H1 (cell line): ENCODE results near the gene NTN4. TPM values are rescaled to one million over a fixed set of nuclear protein-coding genes. Genes with fewer than 3 reads are reported as not detected.

Experiments used
- CTCF ChIA-PET: fragments of 300-600 bp; sonication (Branson Sonifier 250); formaldehyde crosslinking; loops from one replicate; lab custom pipeline; 2021; ENCODE audit not compliant: partially characterized antibody; lab: Charles Lee
- POLR2A ChIA-PET: fragments of 300-600 bp; sonication (Branson Sonifier 250); formaldehyde crosslinking; loops from one replicate; lab custom pipeline; 2021; ENCODE audit warnings: inconsistent platforms; ENCODE audit not compliant: partially characterized antibody; lab: Charles Lee
- DNase-seq, 2 experiments: peaks; one replicate each; pipeline versions ENCODE4 v3.0.0 to v3.0.0-alpha.2; 2010 to 2022; ENCODE audit warnings: low spot score in 2 of 2, low read depth in 1 of 2, mixed read lengths in 1 of 2
- FAIRE-seq: peaks from 2 replicates; lab custom pipeline; 2011; peaks lifted over from hg19 to GRCh38; lab: Jason Lieb, UNC
- H2AFZ ChIP-seq: 2 replicates; pipeline ENCODE4 v1.8.1; 2012; ENCODE audit warnings: low read length, inconsistent platforms
- H2AK5ac ChIP-seq: 2 replicates; pipeline ENCODE4 v1.6.1; 2013; ENCODE audit warnings: low read depth, low read length
- H2BK120ac ChIP-seq: replicated peaks from 2 replicates; pipeline ENCODE3; 2013; ENCODE audit warnings: low read depth, low read length, inconsistent platforms
- H2BK12ac ChIP-seq: 2 replicates; pipeline ENCODE4 v1.6.1; 2013; ENCODE audit warnings: low read depth, low read length
- H2BK15ac ChIP-seq: 2 replicates; pipeline ENCODE4 v1.6.1; 2013; ENCODE audit warnings: low read length
- H2BK20ac ChIP-seq: 2 replicates; pipeline ENCODE4 v1.6.1; 2013; ENCODE audit warnings: low read length
- H2BK5ac ChIP-seq: 2 replicates; pipeline ENCODE4 v1.6.1; 2013; ENCODE audit warnings: low read depth, low read length
- H3K14ac ChIP-seq: 2 replicates; pipeline ENCODE4 v1.6.1; 2013; ENCODE audit warnings: inconsistent platforms; ENCODE audit not compliant: insufficient read length
- H3K18ac ChIP-seq: 2 replicates; pipeline ENCODE4 v1.6.1; 2013; ENCODE audit warnings: low read length; ENCODE audit errors: extremely low read depth
- H3K23ac ChIP-seq: 2 replicates; pipeline ENCODE4 v1.6.1; 2013; ENCODE audit warnings: inconsistent platforms; ENCODE audit not compliant: insufficient read length
- H3K23me2 ChIP-seq: 2 replicates; pipeline ENCODE4 v1.6.1; 2013; ENCODE audit warnings: low read depth, low read length
- H3K27ac ChIP-seq: 2 replicates; pipeline ENCODE4 v1.6.1; 2011; ENCODE audit warnings: low read depth, low read length, inconsistent platforms
- H3K27me3 ChIP-seq, 4 experiments: replicated peaks in 1 of 4; 1 replicate in 1 of 4; 2 replicates in 3 of 4; pipeline versions ENCODE4 v1.6.1 to v1.8.1; 2011 to 2013; ENCODE audit warnings: low read length in 3 of 4, mild to moderate bottlenecking in 3 of 4, inconsistent platforms in 2 of 4, mixed read lengths in 2 of 4, moderate library complexity in 1 of 4; ENCODE audit not compliant: control insufficient read depth in 3 of 4, insufficient read depth in 3 of 4; ENCODE audit errors: extremely low read depth in 1 of 4
- H3K36me3 ChIP-seq, 4 experiments: 2 replicates each; pipeline versions ENCODE4 v1.6.1 to v1.8.1; 2011 to 2013; ENCODE audit warnings: mild to moderate bottlenecking in 4 of 4, low read length in 3 of 4, moderate library complexity in 2 of 4, control low read depth in 1 of 4, inconsistent platforms in 1 of 4; ENCODE audit not compliant: insufficient read depth in 4 of 4, control insufficient read depth in 2 of 4
- H3K4ac ChIP-seq: replicated peaks from 2 replicates; pipeline ENCODE3; 2013; ENCODE audit warnings: low read length, low read depth, mixed read lengths, inconsistent platforms; ENCODE audit not compliant: insufficient read length
- H3K4me1 ChIP-seq, 4 experiments: replicated peaks in 1 of 4; 1 replicate in 1 of 4; 2 replicates in 3 of 4; pipeline versions ENCODE4 v1.6.1 to v1.8.1; 2011 to 2013; ENCODE audit warnings: low read length in 3 of 4, inconsistent platforms in 2 of 4, mixed read lengths in 1 of 4; ENCODE audit not compliant: insufficient read depth in 4 of 4, control insufficient read depth in 3 of 4
- H3K4me2 ChIP-seq, 2 experiments: 2 replicates each; pipeline versions ENCODE4 v1.6.1 to v1.8.1; 2011 to 2013; ENCODE audit warnings: low read depth in 2 of 2, low read length in 2 of 2, control low read depth in 1 of 2, inconsistent platforms in 1 of 2, mild to moderate bottlenecking in 1 of 2; ENCODE audit not compliant: insufficient read depth in 1 of 2
- H3K4me3 ChIP-seq, 4 experiments: fragments of 200-600, 300-600 bp in 1 of 4; sonication (generic), shearing (Covaris generic), sonication (Bioruptor Twin) in 1 of 4; 2 replicates each; pipeline versions ENCODE4 v1.5.1 to v1.8.1; 2011 to 2016; ENCODE audit warnings: low read length in 4 of 4, low read depth in 3 of 4, control low read depth in 2 of 4, inconsistent platforms in 2 of 4, mild to moderate bottlenecking in 2 of 4, mixed read lengths in 1 of 4, moderate library complexity in 1 of 4; ENCODE audit not compliant: insufficient read depth in 2 of 4; ENCODE audit errors: extremely low read depth in 1 of 4
- H3K56ac ChIP-seq: replicated peaks from 2 replicates; pipeline ENCODE3; 2013; ENCODE audit warnings: low read depth, mild to moderate bottlenecking, mixed read lengths, low read length, inconsistent platforms; ENCODE audit not compliant: insufficient read length
- H3K79me1 ChIP-seq: 2 replicates; pipeline ENCODE4 v1.6.1; 2013; ENCODE audit warnings: low read depth, low read length, control low read depth
- H3K79me2 ChIP-seq, 2 experiments: 2 replicates each; pipeline versions ENCODE4 v1.6.1 to v1.8.1; 2012 to 2013; ENCODE audit warnings: low read length in 2 of 2, mild to moderate bottlenecking in 2 of 2, inconsistent platforms in 1 of 2; ENCODE audit not compliant: insufficient read depth in 2 of 2, control insufficient read depth in 1 of 2
- H3K9ac ChIP-seq, 4 experiments: replicated peaks in 1 of 4; 1 replicate in 1 of 4; 2 replicates in 3 of 4; pipeline versions ENCODE4 v1.6.1 to v1.8.1; 2011 to 2013; ENCODE audit warnings: low read depth in 3 of 4, low read length in 3 of 4, control low read depth in 2 of 4, mild to moderate bottlenecking in 2 of 4, moderate library complexity in 2 of 4, inconsistent platforms in 1 of 4; ENCODE audit errors: extremely low read depth in 1 of 4
- H3K9me3 ChIP-seq, 2 experiments: 2 replicates each; pipeline versions ENCODE4 v1.6.1 to v1.8.1; 2012 to 2013; ENCODE audit warnings: mild to moderate bottlenecking in 2 of 2, moderate library complexity in 2 of 2, control low read depth in 1 of 2, inconsistent platforms in 1 of 2, low read depth in 1 of 2, low read length in 1 of 2, mixed read lengths in 1 of 2; ENCODE audit not compliant: insufficient read depth in 2 of 2
- H4K20me1 ChIP-seq, 2 experiments: replicated peaks in 1 of 2; 2 replicates each; pipeline versions ENCODE3 to v1.8.1; 2011 to 2013; ENCODE audit warnings: inconsistent platforms in 2 of 2, low read length in 2 of 2, mild to moderate bottlenecking in 1 of 2; ENCODE audit not compliant: insufficient read depth in 2 of 2, control insufficient read depth in 1 of 2
- H4K5ac ChIP-seq: 2 replicates; pipeline ENCODE4 v1.6.1; 2013; ENCODE audit warnings: low read length, low read depth, mixed read lengths, inconsistent platforms; ENCODE audit not compliant: insufficient read length
- H4K8ac ChIP-seq: 2 replicates; pipeline ENCODE4 v1.8.0; 2013; ENCODE audit warnings: mild to moderate bottlenecking, moderate library complexity, low read length, inconsistent platforms; ENCODE audit not compliant: insufficient read depth; ENCODE audit errors: extremely low read depth
- H4K91ac ChIP-seq: replicated peaks from 2 replicates; pipeline ENCODE3; 2013; ENCODE audit warnings: low read length, mixed read lengths, inconsistent platforms; ENCODE audit not compliant: insufficient read length
- BACH1 ChIP-seq: IDR thresholded peaks from 2 replicates; pipeline ENCODE4 v1.6.1; 2012; ENCODE audit warnings: low read length, improper control_type of control experiment
- BCL11A ChIP-seq, 2 experiments: IDR thresholded peaks; one replicate each; pipeline ENCODE4 v1.6.1; 2011; ENCODE audit warnings: low read depth in 2 of 2, low read length in 2 of 2, mild to moderate bottlenecking in 2 of 2
- CBX8 ChIP-seq: fragments of 300-800, 300-1000 bp; sonication (generic); IDR thresholded peaks from 2 replicates; pipeline ENCODE4 v1.7.1; 2016; ENCODE audit warnings: low read depth, low read length, borderline replicate concordance
- EP300 ChIP-seq, 2 experiments: IDR thresholded peaks; 1 replicate in 1 of 2; 2 replicates in 1 of 2; pipeline ENCODE4 v1.6.1; 2011 to 2012; ENCODE audit warnings: low read depth in 2 of 2, low read length in 2 of 2, mild to moderate bottlenecking in 2 of 2, borderline replicate concordance in 1 of 2, inconsistent platforms in 1 of 2, moderate library complexity in 1 of 2
- FOSL1 ChIP-seq: IDR thresholded peaks from 2 replicates; pipeline ENCODE4 v1.6.1; 2011; ENCODE audit warnings: mild to moderate bottlenecking, low read depth, low read length, moderate library complexity; ENCODE audit not compliant: insufficient read depth
- GABPA ChIP-seq: IDR thresholded peaks from 2 replicates; pipeline ENCODE4 v1.6.1; 2011; ENCODE audit warnings: mild to moderate bottlenecking, low read length, moderate library complexity, borderline replicate concordance; ENCODE audit not compliant: insufficient read depth
- KDM1A ChIP-seq: fragments of 200-600, 300-600 bp; sonication (generic); IDR thresholded peaks from 2 replicates; pipeline ENCODE4 v1.7.1; 2016; ENCODE audit warnings: mild to moderate bottlenecking, low read length, borderline replicate concordance
- POLR2A ChIP-seq, 2 experiments: IDR thresholded peaks; 1 replicate in 1 of 2; 2 replicates in 1 of 2; pipeline ENCODE4 v1.6.1; 2011; ENCODE audit warnings: low read depth in 2 of 2, low read length in 2 of 2, mild to moderate bottlenecking in 2 of 2; ENCODE audit errors: control extremely low read depth in 1 of 2
- RNF2 ChIP-seq: fragments of 200-900, 300-1000 bp; sonication (generic); IDR thresholded peaks from 2 replicates; pipeline ENCODE4 v1.7.1; 2016; ENCODE audit warnings: borderline replicate concordance, low read depth, mild to moderate bottlenecking, antibody characterized with exemption, low read length; ENCODE audit not compliant: poor library complexity, severe bottlenecking; ENCODE audit errors: missing control alignments
- SP2 ChIP-seq: IDR thresholded peaks from 2 replicates; pipeline ENCODE4 v1.6.1; 2012; ENCODE audit warnings: mild to moderate bottlenecking, low read length, inconsistent platforms
- SUZ12 ChIP-seq: fragments of 200-600 bp; sonication (generic); IDR thresholded peaks from 2 replicates; pipeline ENCODE4 v1.6.1; 2012; ENCODE audit warnings: mild to moderate bottlenecking, inconsistent platforms, low read length, moderate library complexity, mixed read lengths
- TAF1 ChIP-seq: IDR thresholded peaks from 2 replicates; pipeline ENCODE4 v1.6.1; 2011; ENCODE audit warnings: mild to moderate bottlenecking, low read depth, low read length
- TBP ChIP-seq: IDR thresholded peaks from 2 replicates; pipeline ENCODE4 v1.6.1; 2011; ENCODE audit warnings: low read depth, low read length, improper control_type of control experiment
- TEAD4 ChIP-seq: IDR thresholded peaks from 2 replicates; pipeline ENCODE4 v1.6.1; 2012; ENCODE audit warnings: low read depth, low read length, inconsistent platforms, mixed read lengths
- YY1 ChIP-seq: IDR thresholded peaks from 2 replicates; pipeline ENCODE4 v1.6.1; 2011; ENCODE audit warnings: low read depth, mild to moderate bottlenecking, low read length
- WGBS, 2 experiments: shearing (Covaris generic) in 1 of 2; methylation state at CpG; one replicate each; pipeline versions ENCODE4 v1.1.6 to v1.1.7; 2013 to 2015; ENCODE audit warnings: low lambda C conversion rate in 2 of 2, mixed read lengths in 2 of 2, inconsistent platforms in 1 of 2, low coverage in 1 of 2, missing lambda C conversion rate in 1 of 2; ENCODE audit not compliant: insufficient replicate concordance in 2 of 2, insufficient coverage in 1 of 2, insufficient read length in 1 of 2; ENCODE audit errors: extremely low coverage in 1 of 2, missing lambda C conversion rate in 1 of 2; 5-methylcytosine and 5-hydroxymethylcytosine counted together
- polyA plus RNA-seq, 7 experiments: library from polyadenylated mRNA; depleted of rRNA in 3 of 7; stranded (reverse) in 5 of 7; unstranded in 2 of 7; fragments of >200 nt in 5 of 7; fragments of 200-250 nt in 2 of 7; gene quantifications; 1 replicate in 5 of 7; 2 replicates in 1 of 7; 4 replicates in 1 of 7; pipeline versions ENCODE4 v1.2.1 to v1.2.3, GENCODE V29; 2011 to 2013; ENCODE audit warnings: missing spikeins in 2 of 7, mixed read lengths in 2 of 7
- total RNA-seq: library from RNA; stranded (reverse); fragmentation: NEBNext Ultra II Directional; extraction: Animal tissue kit (Norgen Biotek cat#: 25700); gene quantifications from 2 replicates; pipeline ENCODE4 v1.2.1, GENCODE V29; 2021

NTN4 gene
- total and polyA plus RNA-seq, 2 of the 8 experiments (the other 6 are each of a cell fraction or from before 2014, with no cell fraction given), result 0.74 to 1.3 TPM

DNA sequence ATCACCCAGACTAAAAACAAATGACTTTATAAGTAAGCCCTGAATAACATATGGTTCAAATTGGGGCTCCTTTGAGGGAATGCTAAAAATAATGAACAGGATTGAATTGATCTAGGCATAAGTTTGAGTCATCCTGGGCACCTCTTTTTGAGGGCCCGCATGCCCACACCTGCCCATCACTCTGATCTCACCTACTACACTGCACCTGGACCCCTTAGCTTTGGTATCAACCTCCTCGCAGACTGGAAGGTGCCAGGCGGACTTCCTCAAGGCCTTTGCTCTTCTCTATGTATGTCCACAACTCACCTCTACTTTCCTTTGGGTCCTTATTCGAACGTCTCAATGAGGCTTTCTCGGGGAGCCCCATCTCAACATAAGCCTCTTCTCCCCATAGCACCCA lies 17.2 kb downstream of the NTN4 start:
- peaks cover 5 to 16% of the 10 kb centered on the region in 2 experiments; a peak in 3 of 4 replicates for H3K9me3 ChIP-seq
- no peak overlapping the region for H2BK20ac ChIP-seq
- no peak overlapping the region for H3K23ac ChIP-seq
- no peak overlapping the region for H2BK5ac ChIP-seq
- H2BK120ac ChIP-seq, result no peak overlapping the region
- no peak overlapping the region for H4K5ac ChIP-seq
- H3K36me3 ChIP-seq, result no peaks in the 10 kb centered on the region
- ChIA-PET CTCF (no interaction called here), POLR2A (no interaction called here)
- no peaks in the 10 kb centered on the region for H4K20me1 ChIP-seq
- H2BK12ac ChIP-seq, result no peak overlapping the region
- H4K8ac ChIP-seq, result no peak overlapping the region
- H3K27ac ChIP-seq, result no peak overlapping the region
- no peak overlapping the region for H3K4ac ChIP-seq
- H4K91ac ChIP-seq, result no peak overlapping the region
- no peak overlapping the region for H3K9ac ChIP-seq
- no peaks in the 10 kb centered on the region for H3K27me3 ChIP-seq
- no peak overlapping the region for H3K56ac ChIP-seq
- H3K4me3 ChIP-seq, result no peak overlapping the region
- H3K14ac ChIP-seq, result no peak overlapping the region
- H3K79me1 ChIP-seq, result no peaks in the 10 kb centered on the region
- H2AFZ ChIP-seq, result no peak overlapping the region
- FAIRE-seq, result no peak
- H3K4me2 ChIP-seq, result no peak overlapping the region
- H2AK5ac ChIP-seq, result no peak overlapping the region
- no peak for DNase-seq
- H3K79me2 ChIP-seq, result no peaks in the 10 kb centered on the region
- H3K18ac ChIP-seq, result no peak overlapping the region
- 86% methylated on average over 6 of the region's 6 CpGs; no CpG with 5 or more reads in 1 of the 2 experiments for WGBS, 2 experiments
- no peaks in the 10 kb centered on the region for H3K23me2 ChIP-seq
- no peak overlapping the region for H2BK15ac ChIP-seq
- peaks cover 0 to 2% (median 0%) of the 10 kb centered on the region in 4 experiments; a peak in 2 of 7 replicates for H3K4me1 ChIP-seq
- TF ChIP-seq EP300 (IDR thresholded peaks at IDR 0.05; ENCODE audit: borderline replicate concordance in 1 of 2, low read depth in 2 of 2, low read length in 2 of 2) (no peak), POLR2A (IDR thresholded peaks at IDR 0.05; ENCODE audit: control extremely low read depth in 1 of 2, low read depth in 2 of 2, low read length in 2 of 2) (no peak), YY1 (no peak), SP2 (no peak), BACH1 (no peak), TEAD4 (no peak), KDM1A (no peak), CBX8 (no peak), BCL11A (IDR thresholded peaks at IDR 0.05; ENCODE audit: low read depth in 2 of 2, low read length in 2 of 2) (no peak), TBP (no peak), FOSL1 (no peak), RNF2 (no peak), SUZ12 (no peak), TAF1 (no peak), GABPA (no peak)
